Activated naive CD4-positive, alpha-beta T cell treated with anti-CD3 and anti-CD28 coated beads, Interleukin-2, amount 10 ng/mL, durations not matched to agents 5 hours and 36 hours (primary cell): Measurements from ENCODE around the gene SOX1. TPM values are rescaled to one million over a fixed set of nuclear protein-coding genes. Genes with fewer than 3 reads are reported as not detected.

Source experiments
- total RNA-seq, 2 experiments: library from RNA; stranded (reverse); gene quantifications; one replicate each; pipeline ENCODE4 v1.2.3, GENCODE V29; 2021

The SOX1 gene
- not detected for total RNA-seq

GRCh38 chr13:112067116-112067741 lies at the start of gene SOX1:
SOX1 (plus strand) TSS chr13:112067149; CDS start chr13:112067659, 510 bp downstream.

